ENCODE results near the gene DOHH.

DOHH gene

DNA sequence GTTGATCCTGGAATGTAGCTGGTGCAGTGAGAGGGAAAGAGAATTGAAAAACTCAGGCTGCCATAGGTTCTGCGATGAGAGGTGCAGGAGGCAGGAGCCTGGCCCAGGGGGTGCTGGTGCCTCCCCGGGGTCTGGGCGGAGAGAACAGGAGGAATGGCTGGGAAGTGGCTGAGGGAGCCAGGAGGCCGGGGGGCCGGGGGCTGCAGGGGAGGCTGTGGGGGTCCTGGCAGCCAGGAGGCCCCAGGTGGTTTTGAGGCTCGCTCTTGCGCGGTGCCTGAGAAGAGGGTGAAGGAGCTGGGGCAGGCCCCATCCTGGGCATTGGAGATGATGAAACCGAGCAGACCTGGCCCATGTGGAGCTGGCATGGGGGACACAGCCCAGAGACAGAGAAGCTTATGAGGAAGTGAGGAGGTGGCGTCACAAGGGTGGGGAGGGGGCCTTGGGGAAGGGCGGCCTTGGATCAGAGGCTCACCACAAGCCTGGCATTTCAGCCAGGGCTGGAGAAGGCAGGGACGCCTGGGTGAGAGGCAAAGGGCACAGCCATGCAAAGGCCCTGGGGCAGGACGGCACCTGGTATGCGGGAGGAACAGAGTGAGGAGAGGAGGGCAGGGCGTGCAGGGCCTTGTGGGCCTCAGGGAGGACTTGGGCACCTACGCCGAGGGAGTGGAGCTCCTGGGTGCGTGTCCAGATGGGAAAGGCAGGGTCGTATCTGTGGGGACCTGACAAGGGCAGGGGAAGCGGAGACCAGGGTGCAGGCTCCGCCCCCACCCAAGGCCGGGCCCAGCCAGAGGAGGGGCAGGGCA lies 37.2 kb upstream of the DOHH start:
- H3K4me3 ChIP-seq (ENCODE audit: low read depth, low read length) = no peak overlapping the region
- TF ChIP-seq, protein P1, sequence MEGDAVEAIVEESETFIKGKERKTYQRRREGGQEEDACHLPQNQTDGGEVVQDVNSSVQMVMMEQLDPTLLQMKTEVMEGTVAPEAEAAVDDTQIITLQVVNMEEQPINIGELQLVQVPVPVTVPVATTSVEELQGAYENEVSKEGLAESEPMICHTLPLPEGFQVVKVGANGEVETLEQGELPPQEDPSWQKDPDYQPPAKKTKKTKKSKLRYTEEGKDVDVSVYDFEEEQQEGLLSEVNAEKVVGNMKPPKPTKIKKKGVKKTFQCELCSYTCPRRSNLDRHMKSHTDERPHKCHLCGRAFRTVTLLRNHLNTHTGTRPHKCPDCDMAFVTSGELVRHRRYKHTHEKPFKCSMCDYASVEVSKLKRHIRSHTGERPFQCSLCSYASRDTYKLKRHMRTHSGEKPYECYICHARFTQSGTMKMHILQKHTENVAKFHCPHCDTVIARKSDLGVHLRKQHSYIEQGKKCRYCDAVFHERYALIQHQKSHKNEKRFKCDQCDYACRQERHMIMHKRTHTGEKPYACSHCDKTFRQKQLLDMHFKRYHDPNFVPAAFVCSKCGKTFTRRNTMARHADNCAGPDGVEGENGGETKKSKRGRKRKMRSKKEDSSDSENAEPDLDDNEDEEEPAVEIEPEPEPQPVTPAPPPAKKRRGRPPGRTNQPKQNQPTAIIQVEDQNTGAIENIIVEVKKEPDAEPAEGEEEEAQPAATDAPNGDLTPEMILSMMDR (IDR thresholded peaks at IDR 0.05; ENCODE audit: low read depth, low read length) = no peak

GRCh38 chr19:3537101-3537437 lies 36.6 kb upstream of the DOHH start:
- TF ChIP-seq, protein P1 (IDR thresholded peaks at IDR 0.05; ENCODE audit: low read depth, low read length) = no peak
- H3K4me3 ChIP-seq (ENCODE audit: low read depth, low read length) = no peak overlapping the region

DNA sequence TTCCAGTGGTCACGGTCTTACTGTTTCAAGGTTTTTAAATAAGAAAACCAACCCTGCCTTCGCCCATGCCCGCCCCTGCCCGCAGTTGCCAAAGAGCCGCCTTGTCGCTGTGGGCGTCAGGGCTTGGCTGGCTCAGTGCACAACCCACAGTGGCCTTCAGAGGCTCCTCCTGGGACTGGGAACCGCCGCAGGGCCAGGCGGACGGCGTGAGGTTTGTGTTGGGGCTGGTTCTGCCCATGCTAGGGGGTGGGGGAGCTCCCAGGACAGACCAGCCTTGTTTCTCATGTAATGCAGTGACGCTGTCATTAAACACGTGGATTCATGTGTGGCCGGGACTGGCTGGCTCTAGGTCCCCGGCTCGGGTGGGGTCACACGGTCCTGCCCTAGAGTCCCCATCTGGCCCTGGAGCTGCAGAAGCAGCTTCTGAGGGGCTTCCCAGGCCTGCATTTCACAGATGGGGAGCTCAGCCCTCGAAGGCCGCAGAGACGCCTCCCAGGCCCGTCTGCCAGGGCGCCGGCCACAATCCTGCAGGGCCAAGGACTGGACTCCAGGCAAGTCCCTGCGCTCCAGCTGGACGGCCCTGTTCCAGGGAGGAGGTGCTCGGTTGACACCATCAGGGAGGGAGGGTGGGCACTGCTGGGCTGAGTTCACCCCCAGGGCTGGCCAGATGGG lies 36.1 kb upstream of the DOHH start:
- TF ChIP-seq, protein P1 (IDR thresholded peaks at IDR 0.05; ENCODE audit: low read depth, low read length) = no peak
- H3K4me3 ChIP-seq (ENCODE audit: low read depth, low read length) = no peak overlapping the region

- no peak overlapping the region for H3K4me3 ChIP-seq (ENCODE audit: low read depth, low read length)
- TF ChIP-seq, protein P1 (IDR thresholded peaks at IDR 0.05; ENCODE audit: low read depth, low read length) = no peak
These were observed 35.5 kb upstream of the DOHH start for GRCh38 chr19:3535981-3536380.

- no peak overlapping the region for H3K4me3 ChIP-seq (ENCODE audit: low read depth, low read length)
- TF ChIP-seq, protein P1 (IDR thresholded peaks at IDR 0.05; ENCODE audit: low read depth, low read length) = no peak
These were observed 35.1 kb upstream of the DOHH start for GRCh38 chr19:3535563-3535965.

DNA sequence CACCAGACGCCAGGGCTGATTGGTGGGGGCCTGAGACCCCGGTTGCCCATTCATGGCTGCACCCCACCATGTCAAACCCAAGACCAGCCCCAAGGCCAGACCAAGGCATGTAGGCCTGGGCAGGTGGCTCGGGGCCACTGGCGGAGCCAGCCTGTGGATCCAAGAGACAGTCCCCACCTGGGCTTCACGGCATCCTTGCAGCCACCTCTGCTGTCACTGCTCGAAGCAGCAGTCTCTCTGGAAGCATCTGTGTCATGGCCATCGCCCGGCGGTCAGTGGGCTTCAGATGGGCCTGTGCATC lies 34.7 kb upstream of the DOHH start:
- H3K4me3 ChIP-seq (ENCODE audit: low read depth, low read length) = no peak overlapping the region
- TF ChIP-seq, protein P1 (IDR thresholded peaks at IDR 0.05; ENCODE audit: low read depth, low read length) = no peak
